BJ (cell line): ENCODE measurements around the gene TTPAL. TPM values are rescaled to one million over a fixed set of nuclear protein-coding genes. Genes with fewer than 3 reads are reported as not detected.

Experiments used
- CTCF ChIA-PET: fragments of 350-600 bp; formaldehyde crosslinking; extraction: SDS; loops from one replicate; lab custom pipeline; 2021; ENCODE audit warnings: antibody characterized with exemption, inconsistent platforms; lab: Yijun Ruan, JAX
- POLR2A ChIA-PET: fragments of 300-600 bp; sonication (Branson Sonifier 250); formaldehyde crosslinking; extraction: SDS; loops from one replicate; lab custom pipeline; 2021; ENCODE audit warnings: antibody characterized with exemption; lab: Charles Lee
- DNase-seq: peaks from one replicate; pipeline ENCODE4 v3.0.0-alpha.2; 2011; ENCODE audit warnings: low read depth
- H3K27me3 ChIP-seq: 2 replicates; pipeline ENCODE4 v1.6.0; 2011; ENCODE audit warnings: low read length; ENCODE audit not compliant: control insufficient read depth, insufficient read depth
- H3K36me3 ChIP-seq: 2 replicates; pipeline ENCODE4 v1.5.1; 2011; ENCODE audit warnings: low read length; ENCODE audit not compliant: control insufficient read depth, insufficient read depth
- H3K4me3 ChIP-seq: 2 replicates; pipeline ENCODE4 v1.5.1; 2011; ENCODE audit warnings: low read depth, mild to moderate bottlenecking, control low read depth, low read length
- CTCF ChIP-seq: IDR thresholded peaks from 2 replicates; pipeline ENCODE4 v1.5.1; 2011; ENCODE audit warnings: low read depth, mild to moderate bottlenecking, control low read depth, inconsistent platforms, low read length, moderate library complexity; ENCODE audit not compliant: insufficient read depth
- polyA plus RNA-seq: library from polyadenylated mRNA; depleted of rRNA; stranded (reverse); fragments of >200 nt; gene quantifications from 2 replicates; pipeline ENCODE4 v1.2.3, GENCODE V29; 2011

Gene TTPAL
- polyA plus RNA-seq, 1 experiment, result 13.8 TPM

DNA sequence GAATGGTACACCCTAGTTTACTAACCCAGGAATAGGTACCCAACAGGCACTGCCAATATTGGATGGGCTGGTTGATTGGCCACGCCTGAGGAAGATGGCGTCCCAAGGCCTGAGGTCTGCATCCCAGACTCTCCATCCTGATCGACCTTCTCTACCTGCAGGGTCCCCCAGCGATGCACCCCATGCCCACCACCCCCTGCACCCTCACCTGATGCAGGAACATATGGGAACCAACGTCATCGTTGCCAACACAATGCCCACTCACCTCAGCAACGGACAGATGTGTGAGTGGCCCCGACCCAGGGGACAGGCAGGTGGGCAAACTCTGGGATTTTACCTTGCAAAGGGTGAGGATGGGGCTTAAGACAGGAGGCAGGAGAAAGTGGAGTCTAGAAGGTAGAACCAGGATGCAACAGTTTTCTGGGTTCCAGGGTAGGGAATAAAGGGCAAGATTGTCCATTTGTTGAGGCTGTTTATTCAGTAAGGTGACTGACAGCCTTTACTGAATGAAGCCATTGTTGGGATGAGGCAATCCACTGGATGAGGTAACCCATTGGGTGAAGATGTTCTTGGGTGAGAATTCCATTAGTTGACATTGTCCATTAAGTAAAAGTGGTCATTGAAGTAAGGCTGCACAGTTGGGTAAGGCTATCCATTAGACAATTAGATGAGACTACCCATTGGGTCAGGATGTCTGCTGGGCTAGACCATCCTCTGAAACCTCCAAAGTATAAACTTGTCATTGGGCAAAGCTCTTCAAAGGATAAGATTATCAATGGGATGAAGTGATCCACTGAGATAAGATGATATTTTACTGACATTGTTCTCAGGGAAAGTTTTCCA is 47.3 kb upstream of the TTPAL start:
- H3K4me3 ChIP-seq, result no peak overlapping the region
- TF ChIP-seq CTCF, result no peak
- H3K27me3 ChIP-seq, result no peaks in the 10 kb centered on the region; the same call in 1 of the 2 replicates
- H3K36me3 ChIP-seq, result no peaks in the 10 kb centered on the region
- ChIA-PET CTCF (no interaction called here), POLR2A (no interaction called here)
- no peak for DNase-seq

GRCh38 chr20:44429017-44429339 is 46.7 kb upstream of the TTPAL start:
- Histone ChIP-seq H3K36me3 (no peaks in the 10 kb centered on the region), H3K27me3 (no peaks in the 10 kb centered on the region; the same call in none of the 2 replicates), H3K4me3 (no peak overlapping the region)
- no peak for DNase-seq
- POLR2A ChIA-PET, result no interaction called here
- CTCF ChIA-PET, result no interaction called here
- no peak for TF ChIP-seq CTCF

DNA sequence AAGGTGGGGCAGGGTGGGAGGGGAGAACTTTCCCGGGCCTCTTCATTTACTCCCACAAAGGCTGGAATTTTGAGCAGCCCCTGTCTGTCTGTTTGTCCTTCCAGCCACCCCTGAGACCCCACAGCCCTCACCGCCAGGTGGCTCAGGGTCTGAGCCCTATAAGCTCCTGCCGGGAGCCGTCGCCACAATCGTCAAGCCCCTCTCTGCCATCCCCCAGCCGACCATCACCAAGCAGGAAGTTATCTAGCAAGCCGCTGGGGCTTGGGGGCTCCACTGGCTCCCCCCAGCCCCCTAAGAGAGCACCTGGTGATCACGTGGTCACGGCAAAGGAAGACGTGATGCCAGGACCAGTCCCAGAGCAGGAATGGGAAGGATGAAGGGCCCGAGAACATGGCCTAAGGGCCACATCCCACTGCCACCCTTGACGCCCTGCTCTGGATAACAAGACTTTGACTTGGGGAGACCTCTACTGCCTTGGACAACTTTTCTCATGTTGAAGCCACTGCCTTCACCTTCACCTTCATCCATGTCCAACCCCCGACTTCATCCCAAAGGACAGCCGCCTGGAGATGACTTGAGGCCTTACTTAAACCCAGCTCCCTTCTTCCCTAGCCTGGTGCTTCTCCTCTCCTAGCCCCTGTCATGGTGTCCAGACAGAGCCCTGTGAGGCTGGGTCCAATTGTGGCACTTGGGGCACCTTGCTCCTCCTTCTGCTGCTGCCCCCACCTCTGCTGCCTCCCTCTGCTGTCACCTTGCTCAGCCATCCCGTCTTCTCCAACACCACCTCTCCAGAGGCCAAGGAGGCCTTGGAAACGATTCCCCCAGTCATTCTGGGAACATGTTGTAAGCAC is 46.0 kb upstream of the TTPAL start:
- no peak for TF ChIP-seq CTCF
- no peak for DNase-seq
- CTCF ChIA-PET, result no interaction called here
- Histone ChIP-seq H3K36me3 (no peaks in the 10 kb centered on the region), H3K4me3 (no peak overlapping the region), H3K27me3 (no peaks in the 10 kb centered on the region; the same call in none of the 2 replicates)
- POLR2A ChIA-PET, result no interaction called here

- TF ChIP-seq CTCF, result no peak
- no peaks in the 10 kb centered on the region for H3K36me3 ChIP-seq
- H3K4me3 ChIP-seq, result no peak overlapping the region
- ChIA-PET CTCF (interaction anchor here (0.6 kb wide), 1 partner anchor 111 kb away, joined by 3 read pairs; no protein-coding TSS in a partner anchor), POLR2A (no interaction called here)
- no peak for DNase-seq
- peaks cover under 1% of the 10 kb centered on the region for H3K27me3 ChIP-seq
Measured at GRCh38 chr20:44430270-44431065, 45.2 kb upstream of the TTPAL start.

DNA sequence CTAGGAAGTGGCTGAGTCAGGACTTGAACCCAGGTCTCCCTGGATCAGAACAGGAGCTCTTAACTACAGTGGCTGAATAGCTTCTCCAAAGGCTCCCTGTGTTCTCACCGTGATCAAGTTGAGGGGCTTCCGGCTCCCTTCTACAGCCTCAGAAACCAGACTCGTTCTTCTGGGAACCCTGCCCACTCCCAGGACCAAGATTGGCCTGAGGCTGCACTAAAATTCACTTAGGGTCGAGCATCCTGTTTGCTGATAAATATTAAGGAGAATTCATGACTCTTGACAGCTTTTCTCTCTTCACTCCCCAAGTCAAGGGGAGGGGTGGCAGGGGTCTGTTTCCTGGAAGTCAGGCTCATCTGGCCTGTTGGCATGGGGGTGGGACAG is 44.6 kb upstream of the TTPAL start:
- DNase-seq, result no peak
- Histone ChIP-seq H3K27me3 (peaks cover 2% of the 10 kb centered on the region), H3K4me3 (no peak overlapping the region), H3K36me3 (no peaks in the 10 kb centered on the region)
- TF ChIP-seq CTCF, result no peak
- CTCF ChIA-PET, result interaction anchor here (0.6 kb wide), 1 partner anchor 112 kb away, joined by 3 read pairs; no protein-coding TSS in a partner anchor
- POLR2A ChIA-PET, result no interaction called here
